ENCODE data around the gene ERMN.

DNA sequence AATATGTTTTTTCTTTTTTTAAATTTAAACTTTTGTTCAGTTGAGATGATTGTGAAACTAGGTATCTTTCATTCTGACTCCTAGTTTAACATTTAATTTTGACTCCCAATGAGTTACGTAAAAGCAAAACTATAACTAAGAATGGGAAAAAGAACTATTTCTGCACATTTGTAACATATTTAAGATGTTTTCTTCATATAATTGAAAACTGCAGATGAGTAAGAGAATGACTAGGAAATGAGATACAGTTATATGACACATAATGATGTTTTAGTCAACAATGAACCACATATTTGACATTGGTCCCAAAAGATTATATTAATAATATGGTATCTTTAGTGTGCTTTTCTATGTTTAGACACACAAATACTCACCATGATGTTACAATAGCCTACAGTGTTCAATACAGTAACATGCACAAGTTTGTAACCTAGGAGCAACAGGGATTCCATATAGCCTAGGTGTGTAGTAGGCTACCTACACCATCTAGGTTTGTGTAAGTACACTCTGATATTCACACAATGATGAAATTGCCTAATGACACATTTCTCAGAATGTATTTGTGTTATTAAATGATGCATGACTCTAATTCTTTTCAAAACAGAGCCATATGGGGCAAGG is 12.6 kb downstream of the ERMN start:
- TF ChIP-seq, protein P1, sequence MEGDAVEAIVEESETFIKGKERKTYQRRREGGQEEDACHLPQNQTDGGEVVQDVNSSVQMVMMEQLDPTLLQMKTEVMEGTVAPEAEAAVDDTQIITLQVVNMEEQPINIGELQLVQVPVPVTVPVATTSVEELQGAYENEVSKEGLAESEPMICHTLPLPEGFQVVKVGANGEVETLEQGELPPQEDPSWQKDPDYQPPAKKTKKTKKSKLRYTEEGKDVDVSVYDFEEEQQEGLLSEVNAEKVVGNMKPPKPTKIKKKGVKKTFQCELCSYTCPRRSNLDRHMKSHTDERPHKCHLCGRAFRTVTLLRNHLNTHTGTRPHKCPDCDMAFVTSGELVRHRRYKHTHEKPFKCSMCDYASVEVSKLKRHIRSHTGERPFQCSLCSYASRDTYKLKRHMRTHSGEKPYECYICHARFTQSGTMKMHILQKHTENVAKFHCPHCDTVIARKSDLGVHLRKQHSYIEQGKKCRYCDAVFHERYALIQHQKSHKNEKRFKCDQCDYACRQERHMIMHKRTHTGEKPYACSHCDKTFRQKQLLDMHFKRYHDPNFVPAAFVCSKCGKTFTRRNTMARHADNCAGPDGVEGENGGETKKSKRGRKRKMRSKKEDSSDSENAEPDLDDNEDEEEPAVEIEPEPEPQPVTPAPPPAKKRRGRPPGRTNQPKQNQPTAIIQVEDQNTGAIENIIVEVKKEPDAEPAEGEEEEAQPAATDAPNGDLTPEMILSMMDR (optimal IDR thresholded peaks at IDR 0.05 in 1 of 3, IDR thresholded peaks at IDR 0.05 in 1 of 3, conservative IDR thresholded peaks at IDR 0.05 in 1 of 3; ENCODE audit: extremely low read depth in 1 of 3, insufficient read depth in 2 of 3, low read length in 3 of 3): no peak
- TF ChIP-seq EZH2 (IDR thresholded peaks at IDR 0.05; ENCODE audit: low read length): no peak

All from keratinocyte (primary cell).